ENCODE data around the gene EPDR1.

GRCh38 chr7:37990337-37990736 lies 69.9 kb downstream of the EPDR1 start:
- TF ChIP-seq, protein P1, sequence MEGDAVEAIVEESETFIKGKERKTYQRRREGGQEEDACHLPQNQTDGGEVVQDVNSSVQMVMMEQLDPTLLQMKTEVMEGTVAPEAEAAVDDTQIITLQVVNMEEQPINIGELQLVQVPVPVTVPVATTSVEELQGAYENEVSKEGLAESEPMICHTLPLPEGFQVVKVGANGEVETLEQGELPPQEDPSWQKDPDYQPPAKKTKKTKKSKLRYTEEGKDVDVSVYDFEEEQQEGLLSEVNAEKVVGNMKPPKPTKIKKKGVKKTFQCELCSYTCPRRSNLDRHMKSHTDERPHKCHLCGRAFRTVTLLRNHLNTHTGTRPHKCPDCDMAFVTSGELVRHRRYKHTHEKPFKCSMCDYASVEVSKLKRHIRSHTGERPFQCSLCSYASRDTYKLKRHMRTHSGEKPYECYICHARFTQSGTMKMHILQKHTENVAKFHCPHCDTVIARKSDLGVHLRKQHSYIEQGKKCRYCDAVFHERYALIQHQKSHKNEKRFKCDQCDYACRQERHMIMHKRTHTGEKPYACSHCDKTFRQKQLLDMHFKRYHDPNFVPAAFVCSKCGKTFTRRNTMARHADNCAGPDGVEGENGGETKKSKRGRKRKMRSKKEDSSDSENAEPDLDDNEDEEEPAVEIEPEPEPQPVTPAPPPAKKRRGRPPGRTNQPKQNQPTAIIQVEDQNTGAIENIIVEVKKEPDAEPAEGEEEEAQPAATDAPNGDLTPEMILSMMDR (IDR thresholded peaks at IDR 0.05; ENCODE audit: insufficient read depth, low read length, poor library complexity, severe bottlenecking), result no peak
- TF ChIP-seq EZH2phosphoT487 (conservative IDR thresholded peaks at IDR 0.05; ENCODE audit: low read length), result no peak

Data from SU-DHL-6 (cell line).